ENCODE data around the gene BNC1.
"Not testable (repeated sequence)": the region's sequence is repeated elsewhere in the genome, so short reads cannot be mapped to it uniquely, and the experiment has no call there.

The BNC1 gene

DNA sequence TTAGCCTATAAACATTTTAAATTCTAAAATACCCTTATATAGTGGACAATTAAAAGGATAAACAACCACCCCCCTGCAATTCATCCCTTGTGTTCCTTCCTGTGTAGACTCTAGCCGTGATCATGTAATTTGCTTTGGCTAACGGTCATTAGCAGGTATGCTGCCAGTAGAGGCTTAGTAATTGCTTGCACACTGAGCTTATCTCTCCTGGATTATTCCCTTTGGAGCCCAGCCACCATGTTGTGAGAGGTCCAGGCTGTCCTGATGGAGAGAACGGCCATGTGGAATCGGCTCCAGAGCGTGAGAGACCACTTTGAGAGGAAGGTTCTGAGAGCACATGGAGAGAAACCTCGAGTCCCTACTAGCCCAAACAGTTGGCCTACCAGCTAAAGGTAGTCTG is 11.0 kb upstream of the BNC1 start:
- no peak for DNase-seq

- DNase-seq: no peak
Observed at GRCh38 chr15:83293201-83293600, 8.7 kb upstream of the BNC1 start.

DNA sequence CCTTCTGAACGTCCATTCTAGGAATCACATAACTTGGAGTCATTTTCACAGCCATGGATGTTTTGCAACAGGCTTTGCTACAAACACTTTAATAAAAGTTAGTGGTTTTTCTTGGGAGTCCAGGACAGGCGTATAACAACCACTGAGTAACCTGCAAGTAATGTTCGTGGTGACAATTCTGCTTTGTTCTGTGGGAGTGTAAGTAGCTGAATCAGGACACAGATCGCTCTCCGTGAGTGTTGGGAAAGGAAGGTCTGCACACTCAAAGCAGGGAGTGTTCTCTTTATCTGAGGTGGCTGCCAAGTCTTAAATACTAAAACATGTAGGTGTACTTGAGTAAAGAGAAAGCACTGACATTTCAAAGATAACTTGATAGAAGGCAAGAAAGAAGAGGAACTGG is 7.9 kb upstream of the BNC1 start:
- no peak for DNase-seq

- no peak for DNase-seq
Observed at GRCh38 chr15:83290236-83290635, 5.8 kb upstream of the BNC1 start.

DNA sequence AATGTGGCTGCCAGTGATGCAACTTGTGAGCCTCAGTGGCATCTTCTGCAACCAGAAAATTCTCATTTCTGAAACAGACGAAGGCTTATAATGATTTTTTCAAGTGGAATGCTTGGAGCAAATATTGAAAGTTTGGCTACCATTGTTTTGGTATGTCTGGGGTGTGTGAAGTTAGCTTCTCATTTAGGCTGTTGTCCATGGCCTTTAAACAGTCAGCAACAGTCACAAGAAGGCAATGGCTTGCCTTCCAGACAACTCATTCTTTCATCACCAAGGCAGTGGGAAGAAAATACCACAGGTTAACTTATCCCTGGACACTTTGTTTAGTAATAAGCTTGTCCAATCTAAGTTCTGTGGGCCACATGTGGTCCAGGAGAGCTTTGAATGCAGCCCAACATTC is 4.7 kb upstream of the BNC1 start:
- no peak for DNase-seq

GRCh38 chr15:83288381-83288801 is 3.9 kb upstream of the BNC1 start:
- no peak for DNase-seq

DNA sequence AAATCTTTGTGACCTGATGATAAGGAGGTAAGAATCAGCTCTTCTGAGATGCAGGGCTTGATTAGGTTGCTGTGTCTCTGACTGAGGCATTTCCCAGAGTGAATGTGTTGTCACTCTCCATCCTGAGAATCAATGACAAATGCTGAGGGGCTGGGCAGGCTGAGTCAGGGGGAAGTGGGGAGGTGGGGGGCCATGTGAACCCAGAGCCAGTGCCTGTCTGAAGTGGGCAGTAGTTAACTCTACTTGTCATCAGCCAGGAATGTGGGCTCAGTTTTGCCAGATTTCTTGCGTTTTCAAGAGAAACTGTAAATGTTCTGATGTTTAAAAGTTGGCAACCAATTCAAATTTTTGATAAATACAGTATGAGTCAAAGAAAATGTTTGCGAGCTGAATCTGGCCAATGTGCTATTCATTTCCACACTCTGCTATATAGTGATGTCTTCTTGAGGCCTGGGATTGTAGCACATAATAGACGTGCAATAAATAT is 3.1 kb upstream of the BNC1 start:
- peak; percentile 43 for DNase-seq

DNA sequence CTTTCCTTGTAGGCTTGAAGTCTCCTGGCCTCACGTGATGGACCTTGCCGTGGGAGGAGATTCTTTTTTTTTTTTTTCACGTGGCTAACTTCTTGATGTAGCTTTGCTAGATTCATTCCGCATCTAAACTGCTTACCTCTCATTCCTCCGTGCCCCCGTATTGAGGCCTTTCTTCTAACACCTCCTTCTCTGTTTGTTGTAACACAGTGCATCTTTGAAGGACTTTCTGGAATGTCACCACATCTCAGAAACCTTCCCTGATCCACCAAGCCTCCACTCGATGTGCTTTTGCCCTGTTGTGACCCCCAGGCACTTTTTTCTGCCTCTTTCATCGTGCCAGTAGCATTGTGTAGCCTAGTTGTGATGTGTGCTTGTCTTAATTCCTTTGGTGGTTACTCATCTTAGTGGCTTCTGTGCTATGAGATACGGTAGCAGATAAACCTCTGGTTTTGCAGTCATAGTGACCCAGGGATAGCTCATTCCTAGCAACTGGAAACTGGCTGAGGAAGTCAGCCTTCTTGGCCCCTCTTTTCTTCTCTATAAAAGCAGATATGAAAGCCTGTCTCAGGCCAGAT is 1.6 kb upstream of the BNC1 start:
- DNase-seq: peak; percentile 14

DNA sequence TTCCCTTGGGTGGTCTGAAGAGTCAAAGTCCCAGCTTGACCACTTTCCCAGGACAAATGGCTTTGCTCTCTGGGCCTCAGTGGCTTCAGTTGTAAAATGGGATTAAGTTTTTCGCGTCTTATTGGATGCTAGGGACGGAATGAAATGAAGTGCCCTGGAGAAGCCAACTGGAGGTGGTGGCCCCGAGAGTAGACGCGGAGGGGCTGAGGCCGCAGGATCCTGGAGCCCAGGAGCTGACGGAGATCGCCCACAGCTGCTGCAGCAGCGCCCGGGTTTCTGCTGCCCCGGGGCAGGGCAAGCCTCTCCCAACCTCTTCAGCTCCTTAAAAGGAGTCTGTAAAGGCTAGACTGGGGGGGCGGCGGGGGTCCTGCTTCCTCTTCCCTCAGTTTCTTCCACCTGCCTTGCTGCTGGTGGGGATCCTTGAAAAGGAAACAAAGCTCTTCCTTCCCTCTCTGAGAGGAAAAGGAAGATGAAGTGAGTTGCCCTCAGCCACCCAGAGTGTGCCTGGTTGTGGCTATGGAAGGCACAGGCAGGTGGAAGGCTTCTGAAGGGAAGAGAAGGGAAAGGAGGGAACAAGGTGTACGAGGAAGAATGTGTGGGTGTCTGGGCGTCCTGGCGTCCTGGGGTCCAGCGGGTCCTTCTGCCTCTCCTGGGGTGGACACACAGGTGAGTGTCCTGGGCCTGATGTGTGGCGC is 967 bp upstream of the BNC1 start:
- peak; percentile 40 for DNase-seq

GRCh38 chr15:83283813-83284558 is 478 bp downstream of the BNC1 start:
- DNase-seq: peak; percentile 75

- DNase-seq: peak; percentile 82
Observed at GRCh38 chr15:83283138-83283812, 1.2 kb downstream of the BNC1 start.

DNA sequence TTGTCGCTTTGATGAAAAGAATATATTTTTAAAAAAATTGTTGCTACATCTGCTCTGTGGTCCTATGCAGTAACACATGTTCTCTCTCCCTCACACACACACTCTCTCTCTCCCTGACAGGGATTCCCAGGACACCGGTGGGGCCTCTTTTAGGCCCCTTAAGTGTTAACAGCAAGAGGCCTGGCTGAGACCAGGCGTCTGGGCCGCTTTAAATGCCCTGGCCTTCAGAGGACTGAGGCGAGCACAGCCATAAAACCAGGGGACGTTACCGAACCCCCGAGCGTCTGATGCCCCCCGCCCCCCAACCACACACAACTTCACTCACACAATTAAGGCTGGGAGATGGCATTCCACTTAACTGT is 1.7 kb downstream of the BNC1 start:
- DNase-seq: no peak

GRCh38 chr15:83282141-83282540 is 2.3 kb downstream of the BNC1 start:
- no peak for DNase-seq

DNA sequence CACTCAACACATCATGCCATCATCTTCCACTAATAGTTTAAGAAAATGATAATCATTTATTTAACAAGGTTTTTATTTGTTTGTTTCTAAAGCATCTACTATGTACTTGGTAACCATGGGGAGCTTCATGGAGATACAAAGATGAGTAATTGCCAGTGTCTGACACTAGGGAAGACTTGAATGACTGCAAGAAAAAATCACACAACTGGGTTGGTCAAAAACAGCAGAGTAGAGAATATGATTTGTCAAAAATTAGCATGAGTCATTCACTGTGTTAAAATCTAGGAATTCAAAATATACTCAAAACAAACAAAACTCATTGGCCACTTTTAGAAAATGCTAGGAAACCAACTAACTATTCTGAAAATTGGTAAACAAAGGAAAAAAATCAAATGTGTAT is 6.3 kb downstream of the BNC1 start:
- no peak for DNase-seq

DNA sequence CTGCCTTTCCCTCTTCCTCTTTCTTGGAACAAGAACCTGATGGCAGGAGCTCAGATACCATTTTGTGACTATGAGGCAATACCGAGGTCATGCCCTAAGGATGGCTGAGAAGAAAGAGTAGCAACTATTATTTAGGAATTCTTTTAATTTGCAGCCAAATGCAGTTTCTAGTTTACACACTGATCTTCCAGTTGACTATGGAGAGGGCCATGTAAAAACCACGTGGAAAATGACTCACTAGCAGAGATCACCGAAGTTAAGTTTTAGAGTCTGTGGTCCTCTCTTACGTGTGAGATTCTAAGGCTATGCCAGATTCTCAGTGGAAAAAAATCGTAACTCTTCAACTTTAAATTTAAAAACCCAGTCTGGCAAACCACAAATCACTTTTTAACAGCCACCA is 7.8 kb downstream of the BNC1 start:
- DNase-seq: no peak

- DNase-seq: no peak
Observed at GRCh38 chr15:83275412-83275811, 9.1 kb downstream of the BNC1 start.

DNA sequence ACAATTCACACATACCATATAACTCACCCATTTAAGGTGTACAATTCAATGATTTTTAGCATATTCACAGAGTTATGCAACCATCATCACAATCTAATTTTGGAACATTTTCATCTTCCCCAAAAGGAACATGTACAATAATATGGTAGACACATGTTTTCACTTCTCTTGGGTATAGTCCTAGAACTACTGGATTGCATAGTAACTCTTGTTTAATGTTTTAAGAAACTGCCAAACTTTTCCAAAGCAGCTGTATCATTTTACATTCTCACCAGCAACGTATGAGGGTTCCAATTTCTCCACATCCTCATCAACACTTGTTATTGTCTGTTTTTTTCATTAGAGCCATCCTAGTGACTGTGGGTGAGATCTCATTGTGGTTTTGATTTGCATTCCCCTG is 14.3 kb downstream of the BNC1 start:
- DNase-seq: no peak

- DNase-seq: no peak
Observed at GRCh38 chr15:83268147-83268546, 16.3 kb downstream of the BNC1 start.

DNA sequence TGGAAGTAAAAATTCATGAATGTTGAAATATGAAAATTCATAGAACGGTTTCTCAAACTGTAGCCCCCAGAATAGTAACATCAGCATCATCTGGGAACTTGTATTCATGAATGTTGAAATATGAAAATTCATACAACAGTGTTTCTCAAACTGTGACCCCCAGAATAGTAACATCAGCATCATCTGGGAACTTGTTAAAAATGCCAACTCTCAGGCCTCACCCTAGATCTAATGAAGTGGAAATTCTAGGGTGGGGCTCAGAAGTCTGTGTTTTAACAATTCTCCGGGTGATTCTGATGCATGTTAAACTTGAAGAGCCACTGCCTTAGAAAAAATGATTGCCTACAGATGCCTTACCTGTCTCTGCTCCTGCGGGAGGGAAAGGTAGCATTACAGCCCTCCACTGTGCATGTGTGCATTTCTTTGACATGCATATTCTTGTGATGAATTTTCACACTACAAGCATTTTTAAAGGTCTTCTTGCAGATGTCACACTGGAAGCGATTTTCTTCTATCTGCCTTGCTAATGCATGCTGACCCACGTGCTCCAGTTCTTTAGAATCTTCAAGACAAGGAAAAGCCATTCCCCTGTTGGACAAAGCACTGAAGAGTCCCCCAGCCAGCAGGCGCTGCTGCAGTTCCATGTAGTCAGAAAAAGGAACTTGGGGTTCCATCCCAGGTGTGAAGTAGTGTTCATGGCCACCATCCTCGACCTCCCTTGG is 21.7 kb downstream of the BNC1 start:
- DNase-seq: no peak

- not testable (repeated sequence) for DNase-seq
Observed at GRCh38 chr15:83262181-83262580, 22.3 kb downstream of the BNC1 start.

DNA sequence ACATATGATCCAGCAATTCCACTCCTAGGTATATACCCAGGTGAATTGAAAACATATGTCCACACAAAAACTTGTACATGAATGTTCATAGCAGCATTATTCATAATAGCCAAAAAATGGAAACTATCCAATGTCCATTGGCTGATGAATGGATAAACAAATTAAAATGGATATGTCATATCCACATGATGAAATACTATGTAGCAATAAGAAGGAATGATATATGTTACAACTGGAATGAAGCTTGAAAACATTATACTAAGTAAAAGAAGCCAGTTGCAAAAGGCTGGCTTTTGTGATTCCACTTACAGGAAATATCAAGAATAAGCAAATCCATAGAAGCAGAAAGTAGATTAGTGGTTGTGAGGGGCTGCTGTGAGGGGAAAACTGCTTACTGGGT is 33.7 kb downstream of the BNC1 start:
- no peak for DNase-seq

DNA sequence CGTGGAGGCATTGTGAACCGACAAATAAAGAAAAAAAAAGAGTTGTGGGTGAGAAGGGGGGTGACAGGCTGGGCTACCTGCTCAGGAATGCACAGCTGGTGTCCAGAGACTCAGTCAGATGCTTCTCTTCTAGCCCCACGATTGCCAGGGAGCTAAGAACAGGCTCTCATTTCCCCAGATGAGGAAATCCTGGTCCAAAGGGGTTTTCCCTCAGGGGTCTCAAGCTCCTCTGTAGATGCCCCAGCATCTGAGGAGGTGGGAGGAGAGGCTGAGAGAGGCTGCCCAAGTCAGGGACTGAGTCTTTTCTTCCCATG is 35.5 kb downstream of the BNC1 start:
- no peak for DNase-seq

Data from eye (tissue), 1 donor.